GM21529 (cell line): ENCODE data around the gene SPG7.

ENCODE experiments used
- ATAC-seq: cut with Tn5 transposase; IDR thresholded peaks from one replicate; pipeline ENCODE4 v1.9.1; 2021; ENCODE audit not compliant: unreplicated experiment

The SPG7 gene

GRCh38 chr16:89484923-89485679 lies 23.1 kb upstream of the SPG7 start:
- ATAC-seq, result peak; percentile 41

DNA sequence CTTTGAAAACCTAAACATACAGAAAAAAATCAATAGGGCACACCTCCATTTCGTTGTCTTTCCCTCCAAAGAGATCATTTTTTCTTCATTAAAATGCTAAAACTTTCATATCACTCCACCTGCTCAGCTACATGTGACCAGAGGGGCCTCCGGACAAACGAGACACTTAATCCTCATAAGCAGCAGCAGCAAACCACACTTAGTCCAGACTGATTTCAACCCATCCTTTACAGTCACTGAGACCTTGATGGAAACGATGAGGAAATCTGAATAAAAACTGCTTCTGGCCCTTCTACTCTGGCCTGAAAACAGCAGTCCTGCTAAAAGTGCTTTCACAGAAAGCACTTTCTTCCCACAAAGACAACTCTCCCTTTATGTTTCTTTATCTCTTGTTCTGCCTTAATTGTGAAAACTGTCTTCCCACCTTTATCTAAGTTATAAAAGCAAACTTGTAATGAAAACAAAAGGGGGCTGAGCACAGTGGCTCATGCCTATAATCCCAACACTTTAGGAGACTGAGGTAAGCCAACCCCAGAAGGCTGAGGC lies 22.4 kb upstream of the SPG7 start:
- no peak for ATAC-seq

DNA sequence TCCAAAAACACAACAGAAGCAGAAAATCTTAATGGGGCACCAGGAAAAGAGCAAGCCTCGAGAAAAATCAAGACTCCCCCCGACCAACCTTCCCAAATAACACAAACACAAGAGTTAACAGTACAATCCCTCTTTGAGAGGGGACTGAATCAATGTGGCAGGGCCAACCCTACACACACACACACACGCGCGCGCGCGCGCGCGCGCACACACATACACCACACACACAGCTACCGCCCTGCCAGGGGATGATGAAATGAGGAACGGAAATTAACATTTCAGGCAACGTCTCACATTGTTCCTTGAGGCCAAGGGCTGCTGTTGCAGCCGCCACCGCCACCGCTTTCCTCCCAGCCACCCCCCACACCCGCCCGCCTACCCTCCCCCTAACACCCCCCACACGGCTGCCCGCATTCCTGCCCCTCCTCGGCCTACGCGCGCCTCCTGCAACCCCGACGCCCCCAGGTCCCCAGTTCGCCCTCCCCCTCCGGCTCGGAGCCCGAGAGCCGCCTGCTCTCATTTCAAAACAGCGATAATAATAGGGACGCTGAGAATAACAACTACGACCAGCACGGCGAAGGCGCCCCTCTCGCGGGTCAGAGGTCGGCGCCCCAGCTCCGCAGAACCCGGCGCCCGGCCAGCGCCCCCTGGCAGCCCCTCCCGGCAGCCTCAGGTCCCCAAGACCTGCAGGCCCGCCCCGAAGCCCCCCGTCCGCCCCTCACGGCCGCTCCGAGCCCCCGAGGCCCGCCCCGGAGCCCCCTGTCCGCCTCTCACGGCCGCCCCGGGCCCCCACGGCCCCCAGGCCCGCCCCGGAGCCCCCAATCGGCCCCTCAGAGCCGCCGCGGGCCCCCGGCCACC lies 18.9 kb upstream of the SPG7 start:
- ATAC-seq, result no peak

GRCh38 chr16:89489898-89490438 lies 18.2 kb upstream of the SPG7 start:
- no peak for ATAC-seq

DNA sequence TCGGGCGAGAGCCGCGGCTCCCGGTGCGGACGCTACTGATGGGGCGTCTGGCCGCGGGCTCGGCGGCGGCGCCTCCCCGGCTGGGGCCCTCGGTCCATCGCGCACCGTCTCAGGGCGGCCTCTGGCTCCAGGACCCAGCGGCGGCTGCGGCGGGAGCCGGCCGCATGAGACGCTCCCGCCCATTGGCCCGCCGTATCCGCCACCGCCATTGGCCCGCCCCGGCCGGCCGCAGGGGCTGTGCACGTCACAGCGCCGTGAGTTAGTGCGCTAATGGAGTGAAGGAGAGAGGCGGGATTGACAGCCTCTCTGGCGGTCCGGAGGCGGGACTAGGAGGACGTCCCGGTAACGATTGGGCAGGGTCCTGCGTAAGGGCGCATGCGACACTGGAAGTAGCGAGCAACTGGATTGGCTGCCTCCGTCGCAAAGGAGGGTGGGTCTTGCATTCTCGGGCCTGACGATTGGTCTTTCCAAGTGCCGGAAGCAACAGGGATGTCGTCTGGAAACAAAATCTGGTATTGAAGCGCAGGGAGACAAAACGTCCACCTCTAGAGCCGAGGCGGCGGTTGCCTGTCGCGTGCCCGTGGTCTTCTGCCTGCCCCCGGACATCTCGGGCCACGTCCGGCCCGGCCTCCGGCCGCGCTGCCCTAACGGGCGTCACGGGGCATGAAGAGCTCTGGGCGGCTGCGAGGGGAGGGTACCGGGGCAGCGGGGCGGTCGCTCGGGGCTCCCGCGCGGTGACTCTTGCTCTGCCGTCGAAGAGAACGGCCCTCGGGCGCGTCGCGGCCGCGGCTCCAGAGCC lies 17.6 kb upstream of the SPG7 start, which contains the start of gene ANKRD11:
ANKRD11 (minus strand) TSS at position 123 of the 799 bp plus-strand sequence. CDS start 173,542 bp downstream, outside the sequence.
- ATAC-seq, result peak; percentile 85

GRCh38 chr16:89491238-89491869 lies 16.8 kb upstream of the SPG7 start:
- no peak for ATAC-seq

GRCh38 chr16:89491974-89492687 lies 16.1 kb upstream of the SPG7 start:
- ATAC-seq, result no peak

GRCh38 chr16:89493776-89494175 lies 14.4 kb upstream of the SPG7 start:
- no peak for ATAC-seq

GRCh38 chr16:89495121-89495520 lies 13.1 kb upstream of the SPG7 start:
- ATAC-seq, result no peak

- no peak for ATAC-seq
Observed at GRCh38 chr16:89498839-89499238, 9.4 kb upstream of the SPG7 start.

DNA sequence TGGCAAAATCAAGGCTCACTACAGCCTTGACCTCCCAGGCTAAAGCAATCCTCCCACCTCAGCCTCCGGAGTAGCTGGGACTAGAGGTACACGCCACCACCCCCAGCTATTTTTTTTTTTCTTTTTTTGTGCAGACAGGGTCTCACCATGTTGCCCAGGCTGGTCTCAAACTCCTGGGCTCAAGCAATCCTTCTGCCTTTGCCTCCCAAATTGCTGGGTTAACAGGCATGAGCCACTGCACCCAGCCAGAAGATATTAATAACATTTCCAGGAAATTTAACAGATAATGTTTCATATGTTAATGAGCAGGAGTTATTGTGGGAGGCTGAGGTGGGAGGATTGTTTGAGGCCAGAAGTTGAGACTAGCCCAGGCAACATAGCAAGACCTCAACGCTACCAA lies 8.4 kb upstream of the SPG7 start:
- no peak for ATAC-seq

DNA sequence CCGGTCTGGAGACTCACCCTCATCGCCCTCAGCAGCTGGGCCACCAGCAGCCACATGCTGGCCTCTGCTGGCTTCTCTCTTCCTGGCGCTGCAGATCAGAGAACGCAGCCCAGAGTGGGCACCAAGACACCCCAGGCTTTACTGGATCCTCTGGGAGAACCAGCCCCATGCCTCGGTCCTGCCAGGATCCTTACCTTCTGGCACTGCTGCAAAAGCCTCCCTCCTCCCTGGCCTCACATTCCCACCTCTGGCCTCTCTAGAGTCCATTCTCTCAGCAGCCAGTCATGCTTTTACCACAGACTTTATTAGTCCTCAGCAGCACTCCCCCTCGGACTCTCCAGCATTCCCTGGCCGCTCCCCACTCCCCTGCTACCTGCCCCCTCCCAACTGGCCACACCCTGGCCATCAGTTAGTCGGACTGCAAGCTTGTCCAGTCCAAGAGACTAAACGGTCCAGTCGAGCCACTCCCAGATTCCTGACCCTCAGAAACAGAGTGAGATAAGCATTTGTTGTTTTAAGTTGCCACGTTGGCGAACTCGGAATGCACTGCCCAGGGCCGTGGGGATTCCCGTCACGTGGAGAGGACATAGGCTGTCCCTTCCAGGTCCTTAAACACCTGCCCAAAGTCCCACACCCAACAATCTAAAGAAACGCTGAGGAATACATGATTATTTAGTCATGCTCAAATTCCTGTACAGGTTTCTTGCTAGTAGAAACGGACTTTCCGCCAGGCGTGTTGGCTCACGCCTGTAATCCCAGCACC lies 5.9 kb upstream of the SPG7 start:
- ATAC-seq, result no peak

- no peak for ATAC-seq
Observed at GRCh38 chr16:89504091-89504490, 4.1 kb upstream of the SPG7 start.

- peak; percentile 54 for ATAC-seq
Observed at GRCh38 chr16:89505204-89506112, 2.7 kb upstream of the SPG7 start.

DNA sequence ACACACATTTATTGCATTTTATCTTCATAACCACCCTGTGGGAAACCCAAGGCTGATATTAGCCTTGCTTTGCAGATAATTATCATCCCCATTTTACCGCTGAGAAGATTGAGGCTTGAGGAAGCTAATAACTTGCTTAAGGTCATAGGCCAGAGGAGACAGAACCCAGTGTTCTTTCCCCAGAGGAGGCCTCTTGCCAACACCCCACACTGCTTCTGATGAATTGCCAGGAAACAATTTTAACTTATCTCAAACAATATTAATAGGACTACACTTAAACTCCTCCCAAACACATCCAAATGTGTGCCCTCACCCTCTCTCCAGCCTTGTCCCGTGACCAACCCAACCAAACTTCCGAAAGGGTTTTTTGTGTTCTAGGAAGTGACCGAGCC lies 2.1 kb upstream of the SPG7 start:
- ATAC-seq, result no peak

GRCh38 chr16:89506791-89507191 lies 1.4 kb upstream of the SPG7 start:
- no peak for ATAC-seq

- no peak for ATAC-seq
Observed at GRCh38 chr16:89507214-89507833, 879 bp upstream of the SPG7 start.
